G401.6 (cell line): ENCODE results near the gene HOXB1.

Experiments used
- FAIRE-seq: peaks from 2 replicates; lab custom pipeline; 2012; peaks lifted over from hg19 to GRCh38; lab: Jason Lieb, UNC

HOXB1 gene

DNA sequence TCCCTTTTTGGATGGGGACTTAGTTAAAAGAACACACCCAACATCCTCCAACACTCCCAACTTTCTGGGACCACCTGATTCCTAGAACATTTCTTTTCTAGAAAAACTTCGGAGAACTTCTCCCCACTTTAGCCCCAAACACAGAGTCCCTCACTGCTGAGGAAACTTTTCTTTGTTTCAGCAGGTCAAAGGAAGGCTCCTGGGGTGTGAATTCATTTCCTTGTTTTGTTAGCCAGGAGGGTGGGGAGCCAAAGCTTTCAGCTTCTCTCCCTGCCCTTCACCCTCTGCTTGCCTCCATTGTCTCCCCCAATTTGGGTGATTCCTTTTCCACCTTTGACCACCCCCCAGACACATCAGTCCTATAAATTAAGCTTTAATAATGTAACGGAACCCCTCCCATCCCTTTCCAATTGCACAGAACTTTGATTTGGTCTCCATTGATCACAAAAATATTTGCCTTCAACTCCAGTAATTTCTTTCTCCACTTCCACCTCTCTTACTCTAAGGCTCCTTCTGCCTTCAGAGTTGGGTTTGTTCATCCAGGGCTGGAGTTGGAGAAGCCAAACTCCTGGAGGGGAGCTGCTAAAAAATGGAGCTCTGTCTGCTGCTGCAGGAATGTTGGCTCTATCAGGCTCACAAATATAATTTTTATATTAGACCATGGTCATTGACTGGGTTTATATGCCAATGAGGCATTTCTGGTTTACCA, 37.0 kb upstream of the HOXB1 start:
- no peak for FAIRE-seq

DNA sequence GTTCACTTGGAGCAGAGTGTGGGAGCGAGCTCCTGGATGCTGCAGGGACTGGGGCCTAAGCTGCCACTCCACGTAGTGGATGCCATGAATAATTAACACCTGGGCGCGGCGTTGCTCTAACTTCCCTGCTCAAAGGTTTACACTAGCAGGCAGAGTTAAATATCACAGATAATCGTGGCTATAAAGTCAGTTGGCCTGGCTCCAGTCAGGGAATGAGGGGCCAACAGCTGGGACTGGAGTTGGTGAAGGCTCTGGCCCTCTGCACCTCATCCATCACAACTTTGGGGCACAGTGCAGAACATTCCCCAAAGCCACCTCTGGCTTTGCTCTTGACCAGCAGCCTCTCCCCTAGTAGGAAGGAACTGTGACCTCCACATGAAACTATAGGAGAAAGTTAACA, 36.4 kb upstream of the HOXB1 start:
- no peak for FAIRE-seq

DNA sequence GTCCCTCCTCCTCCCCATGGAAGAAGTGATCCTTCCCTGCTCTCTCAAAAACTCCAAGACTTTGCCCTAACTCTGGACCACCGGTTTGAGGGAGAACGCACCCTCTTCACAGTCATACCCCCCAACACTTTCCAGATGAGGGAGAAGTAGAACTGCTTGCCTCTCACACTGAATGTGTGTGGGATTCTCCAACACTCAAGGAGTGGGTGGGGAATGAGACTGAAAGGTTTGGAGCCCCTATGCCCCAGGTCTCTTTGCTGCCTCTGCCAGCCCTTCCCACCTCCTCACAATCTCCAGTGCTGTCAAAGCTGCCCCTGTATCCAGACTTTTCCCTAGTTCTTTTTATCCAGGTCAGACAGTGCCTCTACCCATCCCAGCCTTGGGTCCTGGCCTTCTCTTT, 35.9 kb upstream of the HOXB1 start:
- FAIRE-seq: no peak

DNA sequence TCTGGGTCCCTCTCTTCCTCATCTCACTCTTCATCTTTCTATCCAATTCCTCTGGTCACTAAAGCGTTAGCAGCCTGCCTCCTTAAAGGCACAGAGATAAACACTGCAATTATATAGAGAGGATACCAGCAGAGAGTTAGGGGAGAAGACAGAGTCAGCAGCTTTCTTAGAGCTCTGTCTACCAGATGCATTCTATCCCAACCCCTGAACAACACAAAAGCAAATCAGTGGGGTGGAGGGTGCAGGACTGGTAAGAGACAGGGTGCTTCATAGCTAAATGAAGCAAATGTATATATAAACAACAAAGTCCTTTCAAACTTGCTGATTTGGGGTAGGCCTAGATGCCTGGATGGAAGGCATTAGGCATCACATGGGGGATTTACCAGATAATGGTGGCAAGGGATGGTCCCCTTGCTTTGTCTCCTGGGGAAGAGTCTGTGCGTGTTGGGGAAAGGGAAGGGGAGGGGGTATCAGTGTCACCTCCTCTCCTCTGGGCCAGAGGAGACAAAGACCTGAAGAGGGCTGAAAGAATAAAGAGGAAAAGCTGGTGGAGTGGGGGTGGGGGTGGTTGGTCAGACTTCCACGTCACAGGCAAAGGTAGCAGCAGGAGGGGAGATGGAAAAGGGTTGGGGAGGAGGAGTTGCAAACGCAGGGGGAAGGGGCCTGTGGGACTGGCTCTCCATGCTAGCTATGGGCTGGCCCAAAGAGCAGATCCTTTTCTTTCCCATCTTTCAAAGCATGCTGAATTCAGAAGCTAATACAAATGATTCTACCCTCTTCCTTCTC, 35.3 kb upstream of the HOXB1 start:
- no peak for FAIRE-seq

DNA sequence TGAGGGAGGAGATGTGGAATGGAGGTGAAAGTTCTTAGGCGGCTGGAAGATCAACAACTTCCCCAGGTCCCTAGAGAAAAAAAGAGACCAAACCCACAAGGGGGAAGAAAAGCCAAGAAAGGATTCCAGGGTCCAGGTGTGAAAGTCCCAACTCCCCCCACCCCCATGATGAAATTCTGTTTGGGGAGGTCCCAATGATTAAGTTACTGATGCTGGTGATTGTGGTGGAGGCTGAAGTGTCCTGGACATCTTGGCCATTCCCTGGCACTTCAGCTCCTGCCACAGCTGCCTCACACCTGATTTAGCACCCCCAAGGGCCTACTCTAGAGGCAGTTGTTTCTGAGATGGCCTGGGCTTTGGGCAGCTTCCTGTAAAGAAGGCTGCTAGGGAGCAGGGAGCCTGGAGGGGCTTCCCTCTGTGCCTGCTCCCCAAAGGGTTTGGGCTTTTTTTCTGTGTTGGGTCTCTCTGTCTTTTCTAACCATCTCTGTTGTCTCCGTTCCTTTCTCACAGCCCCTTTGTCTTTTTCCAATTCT, 34.3 kb upstream of the HOXB1 start:
- no peak for FAIRE-seq

DNA sequence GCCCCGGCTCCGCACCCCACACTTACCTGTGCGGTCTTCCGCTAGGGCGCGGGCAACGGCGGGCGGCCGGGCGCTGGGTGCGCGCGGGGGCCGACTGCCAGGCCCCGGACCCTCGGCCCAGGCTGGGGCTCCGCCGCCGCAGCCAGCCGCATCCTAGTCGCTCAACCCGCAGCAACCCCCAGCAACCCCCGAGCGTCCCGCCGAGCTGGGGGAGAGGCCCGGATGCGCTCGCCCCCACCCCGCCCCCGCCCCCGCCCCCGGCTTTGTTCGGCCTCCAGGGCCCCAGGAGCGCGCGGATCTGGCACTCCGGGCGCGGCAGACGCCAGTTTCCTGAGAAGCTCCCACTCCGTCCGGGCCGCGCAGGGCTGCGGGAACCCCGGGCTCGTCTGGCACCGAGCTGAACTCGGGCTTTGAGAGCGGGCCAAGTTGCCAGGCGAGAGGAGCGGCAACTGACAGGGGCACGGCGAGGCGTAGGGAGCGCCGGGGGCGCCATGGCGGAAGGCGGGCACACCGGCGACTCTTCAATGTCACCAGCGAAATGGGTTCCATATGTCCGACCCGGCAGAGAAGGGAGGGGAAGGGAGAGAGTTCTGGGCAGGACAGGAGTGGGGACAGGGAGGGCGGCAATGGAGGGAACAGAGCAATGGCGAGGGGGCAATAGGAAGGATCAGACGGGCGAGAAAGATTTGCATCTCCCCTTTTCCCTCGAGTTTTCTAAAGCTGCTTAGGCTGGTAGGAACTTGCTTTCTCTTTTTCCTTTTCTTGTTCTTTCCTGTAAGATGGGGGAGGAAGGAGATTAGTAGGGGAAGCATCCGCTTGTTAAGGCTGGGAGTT, 33.6 kb upstream of the HOXB1 start:
- FAIRE-seq: no peak

DNA sequence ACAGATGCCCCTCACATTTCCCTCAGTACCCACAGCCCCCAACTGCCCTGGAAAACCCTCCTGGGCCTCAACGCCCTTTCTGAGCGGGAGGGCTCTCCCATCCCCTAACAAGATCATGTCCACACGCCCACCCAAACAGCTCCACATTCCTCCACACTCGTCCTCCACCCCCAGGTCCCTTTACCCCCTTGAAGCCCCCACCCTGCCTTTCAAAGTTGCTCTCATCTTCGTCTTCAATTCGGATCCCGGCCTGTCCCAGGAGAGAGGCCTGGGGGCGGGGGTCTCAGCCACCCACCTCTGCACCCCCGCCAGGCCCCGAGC, 33.0 kb upstream of the HOXB1 start:
- FAIRE-seq: no peak

DNA sequence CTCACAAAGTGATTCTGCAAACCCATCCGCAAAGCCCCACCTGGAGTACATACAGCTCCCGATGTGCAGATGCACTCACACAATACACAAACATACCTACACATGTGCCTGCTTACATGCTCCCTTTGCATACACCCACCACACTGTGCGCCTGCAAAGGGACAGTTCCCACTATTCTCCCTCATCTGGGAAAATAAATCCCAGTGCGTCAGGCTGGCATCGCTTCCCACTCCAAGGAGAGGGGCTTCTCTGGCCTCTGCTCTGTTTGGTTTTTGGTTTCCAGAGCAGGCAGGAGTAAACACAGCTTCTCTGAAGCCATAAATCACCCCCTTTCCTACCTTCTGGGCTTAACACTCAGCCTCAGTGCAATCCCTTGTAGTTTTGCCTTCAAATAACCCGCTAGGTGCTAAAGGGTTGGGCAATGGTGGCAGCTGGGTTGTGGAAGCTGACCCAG, 32.6 kb upstream of the HOXB1 start:
- no peak for FAIRE-seq

DNA sequence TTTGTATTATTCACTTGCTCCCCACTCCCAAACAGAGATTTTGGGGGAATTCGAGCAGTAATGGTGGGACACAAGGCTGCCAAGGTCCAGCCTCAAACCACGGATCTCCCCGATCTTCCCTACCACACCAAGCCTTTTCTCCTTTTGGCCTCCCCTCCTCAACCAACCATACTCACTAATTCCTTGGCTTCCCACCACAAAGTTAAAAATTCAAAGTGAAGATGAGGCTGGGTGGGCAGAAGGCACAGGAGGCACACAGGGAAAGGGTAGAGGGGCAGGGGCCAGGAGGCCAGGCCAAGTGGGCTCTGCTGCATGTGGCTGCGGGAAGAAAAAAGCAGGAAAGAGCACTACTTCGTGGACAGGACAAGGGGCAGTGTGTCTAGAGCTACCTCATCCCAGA, 32.1 kb upstream of the HOXB1 start:
- no peak for FAIRE-seq

DNA sequence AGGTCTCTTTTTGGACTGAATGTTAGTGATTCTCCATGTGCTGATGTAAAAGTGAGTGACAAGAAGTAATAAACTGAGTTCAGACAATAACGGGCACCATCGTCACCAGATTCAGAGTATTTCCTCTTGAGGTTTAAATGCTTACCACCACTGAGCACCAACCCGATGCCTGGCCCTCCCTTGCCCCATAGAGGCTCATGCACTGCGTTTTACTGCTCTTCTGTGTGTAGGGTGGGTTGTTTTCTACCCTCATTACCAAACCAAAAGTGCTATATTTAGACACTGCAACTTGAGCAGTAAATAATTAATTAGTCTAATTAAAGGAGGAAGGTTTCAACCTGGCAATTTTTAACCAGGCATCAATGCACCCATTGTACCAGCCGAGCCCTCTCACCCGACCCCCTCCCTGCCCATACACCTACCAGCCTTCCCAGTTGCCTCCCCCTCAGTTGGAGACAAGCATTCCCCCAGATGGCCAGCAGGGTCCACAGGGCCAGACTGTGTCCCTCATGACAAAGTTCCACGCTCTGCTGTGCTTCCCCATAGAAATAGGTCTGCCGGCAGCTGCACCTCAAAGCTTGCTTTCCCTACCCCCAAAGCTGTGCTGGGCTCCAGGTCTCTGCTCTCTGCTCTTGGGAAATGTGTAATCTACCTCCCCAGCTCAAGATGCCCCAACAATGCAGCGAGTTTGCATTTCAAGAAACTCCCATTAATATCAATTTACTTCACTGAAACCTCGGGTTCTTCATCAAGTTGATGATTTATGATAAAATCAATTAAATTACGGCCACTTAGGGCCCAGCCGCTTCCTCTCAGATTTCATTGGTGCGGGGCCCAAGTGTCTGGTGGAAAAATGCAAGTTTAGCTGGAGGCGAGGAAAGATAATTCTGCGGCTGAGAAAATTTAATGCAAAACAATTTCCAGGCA, 31.3 kb upstream of the HOXB1 start:
- FAIRE-seq: no peak

DNA sequence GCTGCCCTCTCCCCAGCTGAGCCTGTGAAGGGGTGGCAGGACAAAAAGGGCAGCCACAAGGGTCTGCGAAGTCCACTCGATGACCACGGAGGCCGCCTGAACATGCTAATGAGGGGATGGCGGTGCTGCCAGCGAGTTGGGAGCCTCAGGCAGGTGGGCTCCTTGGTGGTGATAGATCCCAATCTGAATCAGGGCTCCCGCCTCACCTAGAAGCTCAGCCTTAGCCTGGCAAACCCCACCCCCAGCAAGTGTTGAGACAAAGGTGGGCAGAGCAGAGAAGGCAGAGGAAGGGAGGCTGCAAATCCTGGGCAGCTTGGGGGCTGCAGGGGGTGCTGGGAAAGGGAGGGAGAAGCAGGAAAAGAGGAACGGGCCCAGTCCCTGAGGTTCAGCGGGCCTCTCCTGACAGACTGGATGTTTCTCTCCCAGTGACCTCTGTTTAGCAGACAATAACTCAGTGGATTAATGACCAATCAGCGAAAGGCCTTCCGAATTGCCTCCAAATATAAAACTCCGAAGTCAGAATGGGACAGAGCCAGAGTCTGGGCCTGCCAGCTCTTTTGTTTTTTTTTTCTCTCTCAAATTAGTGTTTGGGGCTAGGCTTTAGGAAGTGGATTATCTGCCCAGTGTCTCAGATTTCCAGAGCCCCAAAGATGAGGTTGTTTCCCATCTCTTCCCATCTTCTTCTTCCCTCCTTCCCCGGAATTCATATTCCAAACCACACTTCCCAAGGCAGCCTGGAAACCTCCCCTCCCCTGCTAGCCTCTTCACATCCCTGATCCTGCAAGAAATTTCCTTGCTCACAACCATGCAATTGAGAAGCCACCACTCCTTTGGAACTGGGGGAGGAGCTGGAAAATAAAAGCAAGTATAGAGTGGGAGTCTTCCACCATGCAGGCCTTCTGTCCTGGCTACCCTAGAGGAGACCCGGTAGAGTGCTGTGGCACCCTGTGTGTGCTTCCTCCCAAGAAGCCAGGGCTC, 29.3 kb upstream of the HOXB1 start:
- FAIRE-seq: no peak

DNA sequence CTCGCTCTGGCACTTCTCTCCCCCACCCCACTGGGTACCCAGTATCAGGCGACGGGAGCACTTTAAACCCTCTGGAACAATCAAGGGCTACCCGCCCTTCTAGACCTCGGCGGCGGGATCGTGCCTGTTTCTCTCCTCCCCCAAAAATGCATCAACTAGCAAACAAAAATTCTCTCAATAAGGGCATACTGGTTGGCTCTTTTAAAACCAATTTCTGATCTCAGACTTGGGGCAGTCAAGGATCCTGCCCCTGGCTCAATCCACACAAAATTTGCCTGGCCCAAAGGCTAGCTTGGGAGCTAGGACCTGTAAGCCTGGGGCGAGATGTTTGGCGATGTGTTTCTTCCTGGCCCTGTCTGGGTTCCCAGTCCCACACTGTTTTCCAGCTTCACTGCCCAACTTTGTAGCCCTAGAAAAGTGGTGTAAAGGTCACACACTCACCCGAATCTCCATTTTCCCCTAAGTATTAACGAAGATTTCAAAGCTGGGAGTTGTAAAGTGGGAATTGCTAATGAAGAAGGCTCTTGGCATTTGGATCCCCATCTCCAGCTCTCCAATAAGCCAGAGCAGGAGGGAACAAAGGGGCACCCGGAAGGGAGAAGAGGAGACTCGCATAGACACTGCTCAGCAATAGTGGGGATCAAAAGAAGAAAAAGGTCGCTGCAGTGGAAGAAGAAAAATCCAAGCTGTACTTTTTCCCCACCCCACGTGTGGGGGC, 28.5 kb upstream of the HOXB1 start:
- no peak for FAIRE-seq

DNA sequence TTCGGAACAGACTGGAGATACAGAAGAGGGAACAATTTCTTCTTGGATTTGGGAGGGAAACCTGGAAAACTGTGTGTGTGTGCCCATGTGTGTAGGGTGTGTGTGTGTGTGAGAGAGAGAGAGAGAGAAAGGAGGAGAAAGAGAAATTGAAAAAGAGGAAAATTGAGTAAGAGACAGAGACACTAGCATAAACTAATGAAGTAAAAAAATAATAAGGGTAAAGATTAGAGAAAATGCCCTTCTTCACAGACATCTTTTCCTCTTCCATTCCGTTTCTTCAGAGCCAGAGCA, 28.0 kb upstream of the HOXB1 start:
- FAIRE-seq: no peak

DNA sequence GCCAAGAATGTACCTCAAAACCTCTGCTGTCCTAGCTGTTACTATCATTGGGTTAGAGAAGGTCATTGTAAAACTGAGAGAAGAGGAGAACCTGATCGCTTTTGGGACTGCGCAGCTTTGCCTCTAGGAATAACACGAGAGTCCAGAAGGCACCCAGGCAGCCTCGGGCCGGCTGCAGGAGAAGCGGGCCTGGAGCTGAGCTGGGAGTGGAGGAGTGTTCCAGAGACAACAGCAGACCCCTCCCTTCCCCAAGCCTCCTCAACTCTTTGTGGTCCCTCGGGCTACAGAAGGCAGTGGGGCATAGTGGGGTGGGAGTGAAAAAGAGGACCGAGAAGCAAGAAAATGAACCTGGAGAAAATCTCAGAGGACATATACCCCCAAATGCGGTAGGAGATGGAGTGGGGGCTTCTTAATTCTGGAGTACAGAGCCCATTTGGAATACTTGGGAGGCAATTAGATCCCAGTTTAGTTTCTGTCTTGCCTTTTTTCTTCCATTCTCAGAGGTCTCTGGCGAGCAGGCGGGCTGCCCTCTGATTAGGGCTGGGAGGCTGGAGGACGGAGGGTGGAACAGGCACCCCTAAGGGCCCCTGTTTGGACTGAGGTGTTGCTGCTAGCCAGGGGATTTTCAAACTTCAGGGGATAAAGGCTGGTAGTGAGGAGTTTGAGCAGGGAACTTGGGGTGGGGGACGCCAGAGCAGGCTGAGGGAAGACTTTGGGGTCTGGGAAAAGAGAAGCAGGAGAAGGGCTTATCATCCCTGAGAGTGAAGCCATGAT, 27.4 kb upstream of the HOXB1 start:
- FAIRE-seq: no peak

DNA sequence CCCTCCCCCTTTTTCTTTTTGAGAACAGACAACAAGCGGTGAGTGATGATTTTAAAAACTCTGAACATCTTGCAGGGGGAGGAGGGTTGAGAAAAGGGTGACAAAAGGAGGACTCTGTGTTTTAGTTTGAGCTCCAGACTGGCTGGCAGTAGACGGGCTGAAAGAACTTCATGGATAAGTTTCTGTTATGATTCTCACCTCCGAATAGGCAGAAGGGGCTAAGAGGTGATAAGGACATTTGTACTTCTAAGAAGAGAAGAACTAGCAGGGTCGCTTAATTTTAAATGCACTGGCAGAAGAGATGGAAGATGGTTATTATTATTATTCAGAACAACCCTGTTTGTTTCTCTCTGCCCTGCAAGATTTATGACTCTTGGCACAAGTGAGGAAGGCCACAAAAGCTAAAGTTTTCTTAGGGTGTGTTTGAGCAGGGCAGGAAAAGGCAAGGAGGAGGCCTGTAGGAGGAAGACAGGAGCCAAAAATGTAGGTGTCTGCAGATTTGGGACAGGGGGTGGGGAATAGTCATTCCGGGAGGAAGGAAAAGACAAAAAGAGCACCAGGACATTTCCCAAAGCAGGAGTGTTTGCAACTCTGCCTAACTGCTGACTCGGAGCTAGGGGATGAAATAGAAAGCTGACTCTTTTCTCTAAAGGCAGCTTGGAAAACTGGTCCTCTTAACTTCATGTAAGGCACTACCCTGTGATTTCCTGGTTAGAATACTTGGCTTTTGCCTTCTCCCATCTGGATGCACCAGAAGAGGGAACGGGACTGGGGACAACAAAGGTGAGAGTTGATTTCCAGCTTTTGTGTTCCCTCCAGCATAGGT, 26.0 kb upstream of the HOXB1 start:
- FAIRE-seq: peak; percentile 36

DNA sequence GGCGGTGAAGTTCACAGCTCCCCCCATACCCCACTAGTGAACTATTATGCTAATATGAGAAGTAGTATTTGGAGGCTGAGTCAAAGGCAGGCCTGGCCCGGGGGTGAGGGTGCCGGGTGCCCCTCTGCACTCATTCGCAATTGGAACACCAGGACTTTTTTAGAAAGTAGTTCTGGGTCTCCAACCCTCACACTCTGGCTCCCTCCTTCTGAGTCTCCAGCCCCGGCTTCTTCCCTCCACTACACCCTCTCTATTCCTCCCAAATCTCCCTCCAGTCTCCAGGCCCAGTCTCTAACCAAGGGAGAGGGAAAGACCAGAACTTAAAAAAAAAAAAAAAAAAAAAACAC, 25.4 kb upstream of the HOXB1 start:
- no peak for FAIRE-seq

DNA sequence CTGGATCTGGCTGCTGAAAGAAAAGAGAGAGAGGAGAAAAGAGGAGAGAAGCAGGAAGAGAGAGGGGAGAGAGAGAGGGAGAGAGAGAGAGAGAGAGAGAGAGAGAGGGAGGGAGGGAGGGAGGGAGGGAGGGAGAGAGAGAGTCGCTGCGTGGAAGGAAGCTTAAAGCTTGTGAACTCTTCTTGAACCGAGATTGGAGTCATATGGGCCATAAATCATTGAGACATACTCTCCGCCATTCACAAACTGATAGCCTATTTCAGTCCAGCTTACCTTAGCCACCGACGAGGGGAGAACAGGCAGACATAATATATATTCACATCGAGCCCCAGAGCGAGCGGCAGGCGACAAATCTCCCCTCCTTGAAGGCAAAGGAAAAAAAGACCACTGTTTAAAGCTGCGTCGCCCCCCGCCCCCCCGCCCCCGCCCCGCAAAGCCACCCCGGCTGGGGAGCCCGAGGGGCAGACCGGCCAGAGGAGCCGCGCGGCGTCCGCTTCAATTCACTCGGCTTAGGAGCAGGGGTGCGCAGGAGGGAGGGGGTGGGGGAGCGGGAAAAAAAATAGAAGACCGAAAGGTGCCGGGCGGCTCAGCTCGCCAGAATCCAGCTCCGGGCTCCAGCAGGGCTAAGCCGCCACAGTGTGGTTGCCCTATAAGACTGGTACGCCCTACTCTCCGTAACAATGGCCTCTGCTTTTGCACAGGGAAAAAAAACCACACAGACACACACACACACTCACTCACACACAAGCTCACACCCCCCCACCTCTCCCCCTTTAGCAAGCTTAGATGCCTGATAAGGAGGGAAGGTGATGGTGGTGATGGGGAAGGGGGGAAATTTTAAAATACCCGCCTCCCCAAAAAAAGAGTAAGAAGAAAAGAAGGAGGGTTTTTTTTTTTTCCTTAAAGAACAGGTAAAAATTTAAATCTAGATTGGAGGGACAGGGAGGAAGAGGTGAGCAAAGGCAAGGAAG, 24.7 kb upstream of the HOXB1 start:
- FAIRE-seq: no peak
